HFF-Myc (cell line): ENCODE results near the gene RELN.

ENCODE experiments used
- DNase-seq: peaks from one replicate; pipeline ENCODE4 v3.0.0-alpha.2; 2011; ENCODE audit warnings: low read depth; ENCODE audit errors: extremely low read depth
- H3K4me3 ChIP-seq: replicated peaks from 2 replicates; pipeline ENCODE4 v1.5.1; 2011; ENCODE audit warnings: low read depth, mild to moderate bottlenecking, control low read depth, low read length
- TF ChIP-seq, protein P1 (sequence below): IDR thresholded peaks from 2 replicates; pipeline ENCODE4 v1.5.1; 2012; ENCODE audit warnings: mild to moderate bottlenecking, low read depth, low read length, control low read depth; ENCODE audit errors: missing control alignments

The RELN gene

GRCh38 chr7:103698064-103698463 lies 291.4 kb downstream of the RELN start:
- DNase-seq = no peak
- TF ChIP-seq, protein P1, sequence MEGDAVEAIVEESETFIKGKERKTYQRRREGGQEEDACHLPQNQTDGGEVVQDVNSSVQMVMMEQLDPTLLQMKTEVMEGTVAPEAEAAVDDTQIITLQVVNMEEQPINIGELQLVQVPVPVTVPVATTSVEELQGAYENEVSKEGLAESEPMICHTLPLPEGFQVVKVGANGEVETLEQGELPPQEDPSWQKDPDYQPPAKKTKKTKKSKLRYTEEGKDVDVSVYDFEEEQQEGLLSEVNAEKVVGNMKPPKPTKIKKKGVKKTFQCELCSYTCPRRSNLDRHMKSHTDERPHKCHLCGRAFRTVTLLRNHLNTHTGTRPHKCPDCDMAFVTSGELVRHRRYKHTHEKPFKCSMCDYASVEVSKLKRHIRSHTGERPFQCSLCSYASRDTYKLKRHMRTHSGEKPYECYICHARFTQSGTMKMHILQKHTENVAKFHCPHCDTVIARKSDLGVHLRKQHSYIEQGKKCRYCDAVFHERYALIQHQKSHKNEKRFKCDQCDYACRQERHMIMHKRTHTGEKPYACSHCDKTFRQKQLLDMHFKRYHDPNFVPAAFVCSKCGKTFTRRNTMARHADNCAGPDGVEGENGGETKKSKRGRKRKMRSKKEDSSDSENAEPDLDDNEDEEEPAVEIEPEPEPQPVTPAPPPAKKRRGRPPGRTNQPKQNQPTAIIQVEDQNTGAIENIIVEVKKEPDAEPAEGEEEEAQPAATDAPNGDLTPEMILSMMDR = no peak
- H3K4me3 ChIP-seq = no peak overlapping the region

- TF ChIP-seq, protein P1 = no peak
- DNase-seq = no peak
- H3K4me3 ChIP-seq = no peak overlapping the region
Observed at GRCh38 chr7:103695521-103695920, 293.9 kb downstream of the RELN start.

- TF ChIP-seq, protein P1 = no peak
- no peak overlapping the region for H3K4me3 ChIP-seq
- DNase-seq = no peak
Observed at GRCh38 chr7:103694304-103694703, 295.2 kb downstream of the RELN start.

DNA sequence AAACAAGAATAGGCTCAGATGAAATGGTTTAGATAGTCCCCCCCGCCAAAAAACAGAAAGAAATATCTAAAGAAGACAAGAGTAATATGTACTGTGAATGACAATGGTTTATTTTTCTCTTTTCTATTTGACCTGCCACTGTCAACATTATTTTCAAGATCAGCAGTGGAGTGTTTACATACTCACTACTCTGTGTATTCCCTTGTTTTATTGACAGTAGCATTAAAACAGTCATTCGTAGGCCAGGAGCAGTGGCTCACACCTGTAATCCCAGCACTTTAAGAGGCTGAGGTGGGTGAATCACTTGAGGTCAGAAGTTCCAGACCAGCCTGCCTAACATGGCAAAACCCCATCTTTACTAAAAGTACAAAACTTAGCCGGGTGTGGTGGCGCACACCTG lies 298.2 kb downstream of the RELN start:
- TF ChIP-seq, protein P1 = no peak
- DNase-seq = no peak

DNA sequence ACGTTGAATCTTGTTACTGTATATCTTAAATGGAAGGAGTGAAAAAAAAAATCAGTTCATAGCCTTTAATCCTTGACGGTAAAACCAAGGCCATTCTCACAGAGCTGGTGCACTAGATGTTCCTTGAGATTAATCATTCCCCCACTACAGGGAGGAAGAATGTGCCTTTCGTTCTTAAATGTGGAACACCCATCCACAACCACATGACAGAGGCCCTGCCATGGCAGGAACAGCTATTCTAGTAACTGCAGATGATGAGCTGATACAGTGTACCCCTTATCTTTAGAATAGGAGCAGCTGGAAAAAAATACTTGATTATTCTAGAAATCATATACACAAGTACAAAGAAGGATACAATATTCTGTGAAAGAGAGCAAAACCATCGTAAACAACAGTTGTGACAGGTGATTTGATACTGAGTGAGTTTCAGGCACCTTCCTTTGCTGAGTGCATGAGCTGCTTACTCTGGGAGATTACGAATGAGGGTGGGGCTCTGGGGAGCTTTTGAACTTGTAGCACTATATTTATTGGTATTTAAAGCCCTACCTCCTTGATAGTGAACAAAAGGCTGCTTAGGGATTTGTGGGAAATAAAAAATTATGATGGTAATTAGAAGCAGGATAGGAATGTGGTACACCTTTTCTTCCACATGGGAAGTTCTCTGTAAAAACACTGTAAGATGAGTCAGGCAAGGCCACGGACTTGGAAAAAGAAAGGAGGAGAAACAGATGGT lies 299.1 kb downstream of the RELN start:
- H3K4me3 ChIP-seq = no peak overlapping the region
- TF ChIP-seq, protein P1 = no peak
- no peak for DNase-seq

More for the DNA sequence above, 298.2 kb downstream of the RELN start:
- no peak overlapping the region for H3K4me3 ChIP-seq

GRCh38 chr7:103689255-103689654 lies 300.2 kb downstream of the RELN start:
- TF ChIP-seq, protein P1 = no peak
- no peak for DNase-seq
- no peak overlapping the region for H3K4me3 ChIP-seq

DNA sequence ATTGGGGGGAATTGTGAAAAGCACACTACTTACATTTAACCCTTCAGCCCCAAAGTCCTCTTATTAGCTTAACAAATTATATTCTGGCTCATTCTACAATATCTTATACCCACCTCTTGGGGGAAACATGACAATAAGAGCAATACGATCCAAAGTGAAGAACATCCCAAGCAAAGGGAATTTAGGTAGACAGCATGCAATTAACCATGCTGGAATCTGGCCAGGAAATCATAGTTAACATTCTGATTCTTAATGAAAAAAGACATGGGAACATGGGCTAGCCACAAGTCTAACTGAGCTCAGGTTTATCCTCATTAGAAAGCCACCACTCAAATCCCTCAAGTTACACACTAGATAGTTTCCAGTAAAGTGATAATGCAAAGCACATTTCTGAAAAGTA lies 301.5 kb downstream of the RELN start:
- no peak for DNase-seq
- H3K4me3 ChIP-seq = no peak overlapping the region
- TF ChIP-seq, protein P1 = no peak
